Karpas-422 (cell line): ENCODE data around the gene EBP. TPM values are rescaled to one million over a fixed set of nuclear protein-coding genes. Genes with fewer than 3 reads are reported as not detected.

ENCODE experiments used
- DNase-seq: peaks from one replicate; pipeline ENCODE4 v3.0.0-alpha.2; 2015
- H2AFZ ChIP-seq: fragments of 200-600 bp; sonication (generic); 2 replicates; pipeline ENCODE4 v1.6.1; 2014; ENCODE audit warnings: antibody characterized with exemption, low read length, mixed read lengths
- H3K27ac ChIP-seq: fragments of 200-600 bp; sonication (generic); 2 replicates; pipeline ENCODE4 v1.5.1; 2014; ENCODE audit warnings: mild to moderate bottlenecking, low read length, moderate library complexity
- H3K27me3 ChIP-seq: fragments of 200-600 bp; sonication (generic); 2 replicates; pipeline ENCODE4 v1.6.1; 2014; ENCODE audit warnings: low read length, mixed read lengths
- H3K36me3 ChIP-seq: fragments of 200-600 bp; sonication (generic); 2 replicates; pipeline ENCODE4 v1.6.1; 2014; ENCODE audit warnings: low read length, mixed read lengths; ENCODE audit not compliant: insufficient read depth
- H3K4me1 ChIP-seq: fragments of 200-600 bp; sonication (generic); 2 replicates; pipeline ENCODE4 v1.6.1; 2014; ENCODE audit warnings: mild to moderate bottlenecking, low read length, mixed read lengths
- H3K4me2 ChIP-seq: fragments of 200-600 bp; sonication (generic); 2 replicates; pipeline ENCODE4 v1.6.1; 2014; ENCODE audit warnings: low read length, low read depth, mild to moderate bottlenecking; ENCODE audit not compliant: poor library complexity, severe bottlenecking
- H3K4me3 ChIP-seq: fragments of 200-600 bp; sonication (generic); 2 replicates; pipeline ENCODE4 v1.5.1; 2014; ENCODE audit warnings: mild to moderate bottlenecking, antibody characterized with exemption, low read length, mixed read lengths
- H3K79me2 ChIP-seq: fragments of 200-600 bp; sonication (generic); 2 replicates; pipeline ENCODE4 v1.6.1; 2014; ENCODE audit warnings: mild to moderate bottlenecking, low read length, mixed read lengths
- H3K9ac ChIP-seq: fragments of 200-600 bp; sonication (generic); 2 replicates; pipeline ENCODE4 v1.6.0; 2014; ENCODE audit warnings: low read length
- H3K9me2 ChIP-seq: fragments of 200-600 bp; sonication (generic), shearing (Covaris generic); replicated peaks from 2 replicates; pipeline ENCODE4 v1.6.0; 2014; ENCODE audit warnings: mild to moderate bottlenecking, low read length, moderate library complexity; ENCODE audit not compliant: insufficient read depth
- H3K9me3 ChIP-seq: fragments of 300-700, 200-600 bp; sonication (generic); 2 replicates; pipeline ENCODE4 v1.6.1; 2014; ENCODE audit warnings: low read length, mixed read lengths
- H4K20me1 ChIP-seq: fragments of 200-600 bp; sonication (generic); 2 replicates; pipeline ENCODE4 v1.6.1; 2014; ENCODE audit warnings: mild to moderate bottlenecking, antibody characterized with exemption, low read length, low read depth; ENCODE audit not compliant: insufficient read depth
- total RNA-seq: library from RNA; depleted of rRNA; stranded (reverse); fragments of >200 nt; shearing (Covaris generic); gene quantifications from 2 replicates; pipeline ENCODE4 v1.2.3, GENCODE V29; 2014; ENCODE audit warnings: low replicate concordance; rRNA removed

The EBP gene
- 50.2 and 90.6 TPM in 2 replicates for total RNA-seq

DNA sequence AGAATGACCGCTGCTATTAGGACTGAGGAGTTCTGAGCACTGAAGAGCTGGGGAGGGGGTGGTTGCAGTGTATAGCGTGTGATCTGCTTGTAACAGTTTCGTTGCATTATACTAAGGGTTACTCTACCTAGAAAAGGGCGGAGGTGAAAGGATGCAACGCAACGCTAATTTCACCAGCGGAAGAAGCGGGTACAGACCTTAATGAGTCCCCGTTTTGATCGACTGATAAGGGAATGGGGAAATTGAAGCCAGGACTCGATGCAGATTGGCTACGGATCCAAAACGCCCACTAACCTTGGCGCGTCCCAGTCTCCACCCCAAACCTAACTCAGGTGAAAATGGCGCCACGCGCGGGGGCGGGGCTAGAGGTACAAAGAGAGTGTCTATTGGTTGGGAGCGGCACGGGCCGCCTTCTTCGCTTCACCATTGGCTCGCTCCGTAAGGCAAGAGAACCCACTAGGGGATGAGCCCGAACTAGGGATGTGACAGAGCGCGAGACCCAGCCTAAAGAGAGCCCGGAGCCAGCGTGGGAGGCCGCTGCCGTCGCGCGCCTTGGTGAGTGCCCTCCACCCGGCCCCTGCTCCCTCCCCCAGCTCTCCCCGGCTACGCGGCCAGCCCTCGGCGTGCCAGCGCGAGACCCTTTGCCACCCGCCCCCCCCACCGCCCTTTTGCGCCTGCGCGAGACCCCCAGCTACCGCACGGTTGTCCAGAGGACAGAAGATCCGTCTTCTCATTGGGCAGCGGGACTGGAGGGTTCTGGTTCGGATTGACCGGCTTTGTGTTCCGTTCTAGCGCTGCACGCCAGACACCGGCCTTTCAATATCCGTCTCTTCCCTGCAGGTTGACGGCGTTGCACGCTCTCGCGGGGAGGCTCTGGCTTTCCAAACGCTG is at the start of gene EBP:
Gene EBP, plus strand, starts transcription at position 456 of the 891 bp plus-strand sequence. CDS start 1,964 bp downstream, outside the sequence.
- Histone ChIP-seq H3K36me3 (no peaks in the 10 kb centered on the region), H3K27me3 (no peaks in the 10 kb centered on the region), H3K9me3 (no peaks in the 10 kb centered on the region), H3K79me2 (peaks cover 10% of the 10 kb centered on the region), H3K4me1 (peaks cover 16% of the 10 kb centered on the region), H3K27ac (peak within 1 kb of the TSS; percentile 30), H3K9ac (peak within 1 kb of the TSS; percentile 83), H4K20me1 (no peaks in the 10 kb centered on the region), H3K4me2 (peak within 1 kb of the TSS; percentile 68), H3K9me2 (no peaks in the 10 kb centered on the region), H3K4me3 (peak within 1 kb of the TSS; percentile 88), H2AFZ (peak within 1 kb of the TSS; percentile 78)
- DNase-seq, result peak; percentile 96

DNA sequence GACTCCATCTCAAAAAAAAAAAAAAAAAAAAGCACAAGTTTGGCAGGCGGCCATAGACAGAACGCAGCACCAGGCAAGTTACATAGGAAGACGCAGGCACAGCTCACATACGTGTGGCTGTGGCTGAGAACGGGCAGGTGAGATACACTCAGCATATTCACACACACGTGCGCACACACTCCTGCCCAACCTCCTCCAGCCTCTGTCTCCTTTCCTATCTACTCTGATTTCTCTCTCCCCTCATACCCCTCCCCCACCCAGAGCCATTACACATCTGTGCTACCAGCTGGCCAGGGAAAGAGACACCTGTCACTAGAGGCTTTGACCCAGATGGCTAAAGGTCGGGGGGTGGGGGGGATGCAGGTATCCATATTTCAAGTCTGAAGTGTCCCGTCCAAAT is 49.4 kb upstream of the EBP start:
- DNase-seq, result no peak
- no peaks in the 10 kb centered on the region for H3K27me3 ChIP-seq
- no peaks in the 10 kb centered on the region for H4K20me1 ChIP-seq
- no peak overlapping the region for H3K27ac ChIP-seq
- H3K9me2 ChIP-seq, result no peaks in the 10 kb centered on the region
- no peak overlapping the region for H3K9ac ChIP-seq
- no peaks in the 10 kb centered on the region for H3K36me3 ChIP-seq
- H3K4me2 ChIP-seq, result no peak overlapping the region
- H2AFZ ChIP-seq, result no peak overlapping the region
- no peak overlapping the region for H3K4me3 ChIP-seq
- H3K79me2 ChIP-seq, result peaks cover 12% of the 10 kb centered on the region
- H3K4me1 ChIP-seq, result peaks cover 7% of the 10 kb centered on the region
- H3K9me3 ChIP-seq, result no peaks in the 10 kb centered on the region

DNA sequence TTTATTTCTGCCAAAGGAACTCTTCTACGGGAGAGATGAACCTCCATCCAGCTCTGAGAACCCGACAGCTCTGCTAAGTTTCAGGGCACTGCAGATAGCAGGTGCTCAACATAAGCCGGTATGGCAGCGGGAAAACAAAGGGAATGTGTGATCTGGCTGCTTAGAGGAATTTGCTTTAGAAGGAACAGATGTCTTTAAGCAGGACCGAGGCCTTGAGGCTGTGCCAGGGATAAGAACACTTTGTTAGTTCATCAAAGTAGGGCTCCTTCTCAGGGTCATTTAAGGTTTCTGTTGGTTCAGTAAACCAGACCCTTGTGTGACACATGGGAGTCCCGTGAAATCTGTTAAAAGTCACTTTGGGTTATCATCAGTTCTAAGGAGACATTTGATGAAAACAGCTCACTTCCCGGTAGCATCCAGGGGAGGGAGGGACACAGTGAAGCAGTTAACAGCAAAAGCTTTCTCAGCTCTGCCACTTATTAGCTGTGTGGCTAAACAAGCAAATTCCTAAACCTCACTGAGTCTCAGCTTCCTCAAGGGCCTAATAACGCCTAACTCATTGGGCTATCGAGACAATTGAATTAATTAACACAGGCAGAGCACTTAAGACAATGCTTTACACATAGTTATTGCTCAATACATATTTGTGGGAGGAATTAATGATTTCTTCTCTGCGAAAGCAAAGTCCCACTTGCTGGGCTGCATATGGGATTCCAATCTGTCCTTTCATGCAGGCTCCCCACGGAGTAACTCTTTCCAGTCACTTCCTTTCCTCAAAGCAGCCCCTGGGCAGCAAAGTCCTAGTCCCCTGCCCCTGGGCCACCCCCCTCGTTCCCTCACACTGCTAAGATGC is 48.5 kb upstream of the EBP start:
- no peaks in the 10 kb centered on the region; the same call in 1 of the 2 replicates for H4K20me1 ChIP-seq
- H3K4me2 ChIP-seq, result no peak overlapping the region
- H3K9me2 ChIP-seq, result no peaks in the 10 kb centered on the region
- no peaks in the 10 kb centered on the region for H3K36me3 ChIP-seq
- H3K9me3 ChIP-seq, result no peaks in the 10 kb centered on the region
- H3K27me3 ChIP-seq, result no peaks in the 10 kb centered on the region
- peak; percentile 23 for DNase-seq
- no peak overlapping the region for H3K9ac ChIP-seq
- no peak overlapping the region for H3K27ac ChIP-seq
- peaks cover 21% of the 10 kb centered on the region for H3K79me2 ChIP-seq
- H3K4me3 ChIP-seq, result no peak overlapping the region
- H2AFZ ChIP-seq, result no peak overlapping the region
- H3K4me1 ChIP-seq, result peaks cover 11% of the 10 kb centered on the region

DNA sequence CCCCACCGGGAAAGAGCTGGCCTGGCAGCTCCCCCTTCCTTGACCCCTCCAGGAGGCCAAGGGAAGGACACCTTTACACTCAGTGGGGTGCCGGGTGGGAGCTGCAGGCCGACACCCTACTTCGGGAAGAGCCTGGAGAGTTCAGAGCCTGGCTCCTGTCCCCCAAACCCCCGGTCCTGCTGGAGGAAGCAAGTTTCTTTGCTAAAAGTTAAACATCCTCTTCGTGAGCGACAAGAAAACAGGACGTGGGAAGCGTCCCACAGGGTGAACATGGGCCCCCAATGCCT is 48.0 kb upstream of the EBP start:
- Histone ChIP-seq H3K4me2 (no peak overlapping the region), H3K27me3 (no peaks in the 10 kb centered on the region), H3K36me3 (no peaks in the 10 kb centered on the region), H3K9me2 (no peaks in the 10 kb centered on the region), H4K20me1 (no peaks in the 10 kb centered on the region; the same call in 1 of the 2 replicates), H3K4me1 (peaks cover 11% of the 10 kb centered on the region), H3K4me3 (no peak overlapping the region), H2AFZ (no peak overlapping the region), H3K79me2 (peaks cover 24% of the 10 kb centered on the region), H3K9ac (no peak overlapping the region), H3K9me3 (no peaks in the 10 kb centered on the region), H3K27ac (no peak overlapping the region)
- DNase-seq, result no peak

DNA sequence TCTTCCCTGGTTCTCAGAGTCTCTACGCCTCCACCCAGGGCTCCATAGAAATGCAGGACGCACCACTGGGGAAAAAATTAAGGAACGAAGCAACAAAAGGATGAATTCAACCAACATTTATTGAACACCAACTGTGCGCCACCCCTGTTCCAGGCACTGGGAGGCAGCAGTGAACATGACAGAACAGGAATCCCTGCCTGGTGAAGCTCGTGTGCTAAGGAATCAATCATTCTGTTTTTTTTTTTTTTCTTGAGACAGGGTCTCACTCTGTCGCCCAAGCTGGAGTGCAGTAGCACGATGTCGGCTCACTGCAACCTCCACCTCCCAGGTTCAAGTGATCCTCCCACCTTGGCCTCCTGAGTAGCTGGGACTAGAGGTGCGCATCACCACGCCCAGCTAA is 47.5 kb upstream of the EBP start:
- DNase-seq, result no peak

DNA sequence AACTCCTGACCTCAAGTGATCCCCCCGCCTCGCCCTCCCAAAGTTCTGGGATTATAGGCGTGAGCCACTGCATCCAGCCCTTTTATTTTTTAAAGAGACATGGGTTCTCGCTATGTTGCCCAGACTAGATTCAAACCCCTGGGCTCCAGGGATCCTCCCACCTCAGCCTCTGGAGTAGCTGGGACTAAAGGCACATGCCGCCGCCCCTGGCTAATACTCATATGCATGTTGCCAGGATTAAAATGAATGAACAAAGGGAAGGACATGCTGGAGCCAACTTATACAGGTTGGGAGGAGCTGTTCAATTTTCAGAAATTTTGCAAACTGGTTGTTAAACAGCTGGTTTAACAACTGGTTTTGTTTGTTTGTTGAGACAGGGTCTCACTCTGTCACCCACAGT is 47.0 kb upstream of the EBP start:
- peak overlapping the region; percentile 87 for H3K4me2 ChIP-seq
- peaks cover 11% of the 10 kb centered on the region for H3K4me1 ChIP-seq

More for the DNA sequence above, 47.5 kb upstream of the EBP start:
- Histone ChIP-seq H3K9me2 (no peaks in the 10 kb centered on the region), H3K27ac (no peak overlapping the region), H3K79me2 (peaks cover 24% of the 10 kb centered on the region), H3K4me1 (peaks cover 11% of the 10 kb centered on the region), H3K4me2 (no peak overlapping the region), H3K27me3 (no peaks in the 10 kb centered on the region), H3K4me3 (no peak overlapping the region), H3K9ac (no peak overlapping the region), H2AFZ (no peak overlapping the region), H3K36me3 (no peaks in the 10 kb centered on the region), H3K9me3 (no peaks in the 10 kb centered on the region), H4K20me1 (no peaks in the 10 kb centered on the region; the same call in 1 of the 2 replicates)

DNA sequence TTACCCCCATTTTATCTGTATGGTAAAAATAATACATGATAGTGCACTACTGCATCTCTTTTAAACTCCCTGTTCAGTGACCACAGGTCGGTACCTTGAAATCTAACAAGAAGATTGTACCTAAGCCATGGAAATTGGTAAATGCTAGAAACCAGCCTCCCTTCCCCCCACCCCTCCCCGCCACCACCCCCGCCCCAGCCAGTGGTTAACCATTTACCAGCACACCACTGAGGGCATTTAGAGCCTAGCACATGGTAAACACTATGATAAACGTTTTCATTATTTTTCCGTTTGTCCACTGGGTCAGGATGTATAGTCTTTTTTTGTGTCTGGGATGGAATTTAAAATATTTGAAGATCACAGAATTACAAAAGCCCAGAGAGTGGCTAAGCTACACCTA is 46.3 kb upstream of the EBP start:
- Histone ChIP-seq H3K9ac (peak overlapping the region; percentile 90), H3K4me3 (peak overlapping the region; percentile 83), H4K20me1 (no peaks in the 10 kb centered on the region; the same call in 1 of the 2 replicates), H3K27ac (no peak overlapping the region), H3K36me3 (no peaks in the 10 kb centered on the region), H3K79me2 (peaks cover 24% of the 10 kb centered on the region), H3K9me2 (no peaks in the 10 kb centered on the region), H3K4me2 (peak overlapping the region; percentile 87), H3K9me3 (no peaks in the 10 kb centered on the region), H3K27me3 (no peaks in the 10 kb centered on the region), H2AFZ (peak overlapping the region; percentile 93), H3K4me1 (peaks cover 11% of the 10 kb centered on the region)
- no peak for DNase-seq

More for the DNA sequence above, 47.0 kb upstream of the EBP start:
- Histone ChIP-seq H3K79me2 (peaks cover 24% of the 10 kb centered on the region), H3K36me3 (no peaks in the 10 kb centered on the region), H4K20me1 (no peaks in the 10 kb centered on the region; the same call in 1 of the 2 replicates), H2AFZ (no peak overlapping the region), H3K9ac (peak overlapping the region; percentile 90), H3K9me2 (no peaks in the 10 kb centered on the region), H3K4me3 (peak overlapping the region; percentile 83; the same call in 1 of the 2 replicates), H3K27me3 (no peaks in the 10 kb centered on the region), H3K27ac (no peak overlapping the region), H3K9me3 (no peaks in the 10 kb centered on the region)
- no peak for DNase-seq
